Stimulated activated CD8-positive, alpha-beta memory T cell treated with anti-CD3 and anti-CD28 coated beads, Interleukin-12 subunit alpha, Interleukin-12 subunit beta, amount 100 ng/mL, for 4 hours (primary cell): ENCODE data around the gene GNB5.
"Not testable (repeated sequence)": the region's sequence is repeated elsewhere in the genome, so short reads cannot be mapped to it uniquely, and the experiment has no call there.

ENCODE experiments used
- DNase-seq: peaks from one replicate; pipeline ENCODE4 v3.0.0-alpha.2; 2020; ENCODE audit warnings: low read depth

The GNB5 gene

GRCh38 chr15:52165494-52166131 is 25.6 kb downstream of the GNB5 start:
- not testable (repeated sequence) for DNase-seq

GRCh38 chr15:52164631-52165265 is 26.4 kb downstream of the GNB5 start:
- no peak for DNase-seq

- DNase-seq: no peak
Measured at GRCh38 chr15:52163321-52164190, 27.6 kb downstream of the GNB5 start.

DNA sequence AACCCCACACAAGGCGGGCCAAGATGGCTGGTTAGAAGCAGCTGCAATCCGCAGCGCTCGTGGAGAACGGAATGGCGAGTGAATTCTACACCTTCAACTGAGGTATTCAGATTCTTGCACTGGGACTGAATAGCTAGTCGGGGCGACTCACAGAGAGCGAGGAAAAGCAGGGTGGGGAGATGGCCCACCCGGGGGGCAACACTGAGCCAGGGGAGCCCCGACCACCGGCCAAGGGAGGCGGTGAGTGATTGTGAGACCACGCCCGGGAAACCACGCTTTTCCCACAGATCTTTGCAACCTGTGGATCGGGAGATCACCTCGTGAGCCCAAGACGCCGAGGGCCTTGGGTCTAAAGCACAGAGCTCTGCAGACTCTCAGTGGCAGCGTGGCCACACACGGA is 28.3 kb downstream of the GNB5 start:
- DNase-seq: no peak

DNA sequence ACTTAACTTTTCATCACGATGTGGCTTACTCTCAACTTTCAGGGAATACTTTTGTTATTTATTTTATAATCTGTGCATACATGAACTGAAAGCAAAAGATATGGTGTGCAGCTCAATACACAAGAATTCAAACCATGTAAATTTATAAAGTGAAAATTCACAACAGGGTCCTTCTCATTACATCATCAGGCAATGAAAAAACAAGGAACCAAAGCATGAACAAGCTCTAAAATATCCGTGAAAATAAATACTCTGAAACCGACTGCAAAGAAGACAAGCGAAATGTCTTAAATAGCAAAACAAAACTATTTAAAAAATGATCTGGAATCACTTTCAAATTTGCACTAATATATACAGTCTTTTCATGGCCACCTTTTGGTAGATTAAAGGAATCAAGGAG is 28.9 kb downstream of the GNB5 start:
- DNase-seq: no peak

DNA sequence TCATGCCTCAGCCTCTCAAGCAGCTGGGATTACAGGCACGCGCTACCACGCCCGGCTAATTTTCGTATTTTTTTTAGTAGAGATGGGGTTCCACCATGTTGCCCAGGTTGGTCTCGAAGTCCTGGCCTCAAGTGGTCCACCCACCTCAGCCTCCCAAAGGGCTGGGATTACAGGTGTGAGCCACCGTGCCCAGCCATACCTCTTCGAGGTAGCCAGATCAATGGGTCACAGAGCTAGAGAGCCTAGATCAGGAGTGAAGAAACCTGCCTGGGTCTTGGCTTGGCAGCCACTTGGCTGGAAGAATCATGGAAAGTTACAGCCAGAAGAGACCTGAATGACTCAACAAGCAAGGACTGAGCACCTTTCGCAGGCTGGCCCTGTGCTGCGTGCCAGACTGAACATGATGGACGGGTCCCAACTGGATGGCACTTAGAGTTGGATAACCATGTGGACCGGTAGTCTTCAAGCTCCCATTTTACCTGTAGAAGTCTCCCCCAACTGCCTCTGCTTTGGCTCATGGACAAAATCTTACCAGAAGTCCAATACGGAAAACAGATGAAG is 29.7 kb downstream of the GNB5 start:
- DNase-seq: no peak

DNA sequence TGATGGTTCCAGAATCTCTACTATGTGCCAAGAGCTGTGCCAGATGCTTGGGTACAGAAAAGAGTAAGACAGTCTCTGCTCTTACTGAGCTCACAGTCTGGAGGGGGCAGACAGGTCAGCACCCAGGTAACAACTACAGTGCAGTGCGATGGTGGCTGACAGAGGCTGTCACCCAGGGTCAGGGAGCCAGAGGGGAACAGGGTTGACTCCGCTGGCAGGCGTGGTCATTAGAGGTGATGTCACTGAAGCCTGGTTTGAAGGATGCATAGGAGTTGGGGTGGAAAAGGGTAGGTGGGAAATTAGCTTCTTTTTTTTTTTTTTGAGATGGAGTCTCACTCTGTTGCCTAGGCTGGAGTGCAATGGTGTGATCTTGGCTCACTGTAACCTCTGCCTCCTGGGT is 31.5 kb downstream of the GNB5 start:
- no peak for DNase-seq

- no peak for DNase-seq
Measured at GRCh38 chr15:52158084-52158765, 33.0 kb downstream of the GNB5 start.

DNA sequence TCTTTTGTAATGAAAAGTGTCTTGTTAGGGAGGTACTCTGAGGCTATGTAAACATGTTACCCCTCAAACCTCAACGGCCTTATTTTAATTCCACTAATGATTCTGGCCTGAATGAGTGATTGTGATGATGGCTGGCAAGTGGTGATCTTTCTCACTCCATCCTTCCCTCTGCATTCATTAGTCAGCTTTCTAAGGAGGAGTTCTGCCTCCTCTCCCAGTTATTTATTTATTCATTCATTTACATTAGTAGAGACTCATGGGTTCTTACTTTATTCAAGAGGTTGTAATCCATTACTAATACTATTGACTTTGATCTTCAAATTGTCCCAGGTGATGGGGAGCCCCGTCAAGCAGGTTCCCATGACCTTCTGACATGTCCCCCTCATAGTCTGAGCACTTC is 35.3 kb downstream of the GNB5 start:
- DNase-seq: no peak

- DNase-seq: no peak
Measured at GRCh38 chr15:52154896-52155865, 36.0 kb downstream of the GNB5 start.

GRCh38 chr15:52153900-52154895 is 37.0 kb downstream of the GNB5 start:
- no peak for DNase-seq

- no peak for DNase-seq
Measured at GRCh38 chr15:52151353-52151752, 39.8 kb downstream of the GNB5 start.

DNA sequence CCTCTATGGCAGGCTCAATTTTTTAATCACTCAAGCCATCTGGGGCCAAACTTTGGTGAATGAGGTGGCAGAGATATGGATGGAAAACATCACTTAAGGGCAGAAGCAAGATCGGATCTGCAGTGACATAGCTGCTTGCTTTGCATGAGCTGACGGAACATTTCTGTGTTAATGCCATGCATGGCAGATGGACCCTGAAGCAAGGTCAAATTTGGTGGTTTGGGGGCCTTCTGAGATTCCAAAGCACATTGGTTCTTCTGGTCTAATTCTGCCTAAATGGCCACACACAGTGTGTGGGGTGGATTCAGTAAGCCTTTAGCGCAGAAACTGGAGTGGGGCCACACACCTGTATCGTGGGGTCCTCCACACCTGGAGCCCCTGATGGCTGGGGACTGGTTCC is 40.3 kb downstream of the GNB5 start:
- DNase-seq: no peak

GRCh38 chr15:52150043-52150825 is 41.0 kb downstream of the GNB5 start:
- DNase-seq: no peak

- no peak for DNase-seq
Measured at GRCh38 chr15:52148403-52148802, 42.8 kb downstream of the GNB5 start.

DNA sequence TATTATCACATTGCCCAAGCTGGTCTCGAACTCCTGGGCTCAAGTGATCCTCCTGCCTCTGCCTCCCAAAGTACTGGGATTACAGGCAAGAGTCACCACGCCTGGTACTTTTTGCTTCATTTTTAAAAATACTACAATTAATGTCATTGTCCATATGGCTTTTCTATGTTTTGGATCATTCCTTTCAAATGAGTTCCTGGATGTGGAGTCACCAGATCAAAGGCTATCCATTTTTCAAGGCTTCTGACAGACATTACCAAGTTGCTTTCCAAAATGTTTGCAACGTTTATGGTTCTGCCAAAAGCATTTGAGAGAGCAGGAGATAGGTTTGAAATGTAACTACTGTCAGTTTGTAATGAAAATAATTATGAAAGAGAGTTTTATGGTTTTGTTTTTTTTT is 44.4 kb downstream of the GNB5 start:
- DNase-seq: no peak

- no peak for DNase-seq
Measured at GRCh38 chr15:52146261-52146660, 44.9 kb downstream of the GNB5 start.

DNA sequence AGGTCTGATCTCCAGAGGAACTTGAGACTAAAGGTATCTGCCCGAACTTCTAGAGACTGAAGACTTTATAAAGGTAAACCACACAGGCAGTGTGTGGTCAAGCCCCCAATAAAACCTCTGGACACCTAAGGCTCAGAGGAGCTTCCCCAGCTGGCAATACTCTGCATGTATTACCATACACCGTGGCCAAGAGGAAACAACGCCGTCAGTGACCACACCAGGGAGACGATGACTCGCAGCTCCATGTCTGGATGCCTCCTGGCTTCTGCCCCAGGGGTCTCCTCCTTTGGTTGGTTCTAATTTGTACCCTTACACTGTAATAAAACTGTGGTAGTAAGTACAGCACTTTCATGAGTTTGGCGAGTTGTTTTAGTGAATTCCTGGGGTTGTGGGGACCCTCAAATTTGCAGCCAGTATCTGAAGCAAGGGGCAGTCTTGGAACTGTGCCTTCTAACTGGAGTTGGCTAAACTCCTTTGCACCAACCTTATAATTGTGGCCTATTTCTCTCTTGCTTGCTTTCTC is 46.5 kb downstream of the GNB5 start:
- DNase-seq: no peak

GRCh38 chr15:52143873-52144272 is 47.3 kb downstream of the GNB5 start:
- DNase-seq: no peak
